GM19395 (cell line): ENCODE measurements around the gene CACNB2.
A peak's percentile ranks its signal among the peaks of the same experiment; 100 is the strongest.
"Not testable (repeated sequence)": the region's sequence is repeated elsewhere in the genome, so short reads cannot be mapped to it uniquely, and the experiment has no call there.

Experiments
- ATAC-seq: cut with Tn5 transposase; IDR thresholded peaks from one replicate; pipeline ENCODE4 v1.9.1; 2021; ENCODE audit warnings: mild to moderate bottlenecking, moderate library complexity; ENCODE audit not compliant: unreplicated experiment

CACNB2 gene

GRCh38 chr10:18554479-18554878 is 414.3 kb downstream of the CACNB2 start:
- ATAC-seq, result no peak

DNA sequence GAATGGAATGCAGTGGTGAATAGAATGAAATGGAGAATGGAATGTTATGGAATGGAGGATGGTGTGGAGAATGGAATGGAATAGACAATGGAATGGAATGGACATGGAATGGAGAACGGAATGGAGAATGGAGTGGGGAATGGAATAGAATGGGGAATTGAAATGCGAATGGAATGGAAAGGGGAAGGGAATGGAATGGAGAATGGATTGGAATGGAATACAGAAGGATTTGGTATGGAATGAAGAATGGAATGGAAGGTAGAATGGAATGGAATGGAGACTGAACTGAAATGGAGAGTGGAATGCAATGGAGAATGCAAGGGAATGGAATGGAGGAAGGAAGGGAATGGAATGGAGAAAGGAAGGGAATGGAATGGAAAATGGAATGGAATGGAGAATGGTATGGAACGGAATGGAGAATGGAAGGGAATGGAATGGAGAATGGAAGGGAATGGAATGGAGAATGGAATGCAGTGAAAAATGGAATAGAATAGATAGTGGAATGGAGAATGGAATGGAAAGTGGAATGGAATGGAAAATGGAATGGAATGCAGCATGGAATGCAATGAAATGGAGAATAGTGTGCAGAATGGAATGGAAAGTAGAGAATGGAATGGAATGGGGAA is 416.4 kb downstream of the CACNB2 start:
- no peak for ATAC-seq

DNA sequence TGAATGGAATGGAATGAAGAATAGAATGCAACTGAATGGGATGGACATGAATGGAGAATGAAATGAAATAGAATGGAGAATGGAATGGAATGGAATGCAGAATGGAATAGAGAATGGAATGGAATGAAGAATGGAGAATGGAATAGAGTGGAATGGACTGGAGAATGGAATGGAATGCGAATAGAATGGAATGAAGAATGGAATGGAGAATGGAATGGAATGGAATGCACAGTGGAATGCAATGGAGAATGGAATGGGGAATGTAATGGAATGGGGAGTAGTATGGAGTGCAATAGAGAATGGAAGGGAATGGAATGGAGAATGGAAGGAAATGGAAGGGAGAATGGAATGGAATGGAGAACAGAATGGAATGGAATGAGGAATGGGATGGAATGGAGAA is 417.7 kb downstream of the CACNB2 start:
- ATAC-seq, result no peak

GRCh38 chr10:18561861-18562551 is 421.8 kb downstream of the CACNB2 start:
- no peak for ATAC-seq

GRCh38 chr10:18563003-18563726 is 422.9 kb downstream of the CACNB2 start:
- no peak for ATAC-seq

- no peak for ATAC-seq
Observed at GRCh38 chr10:18565006-18565405, 424.8 kb downstream of the CACNB2 start.

DNA sequence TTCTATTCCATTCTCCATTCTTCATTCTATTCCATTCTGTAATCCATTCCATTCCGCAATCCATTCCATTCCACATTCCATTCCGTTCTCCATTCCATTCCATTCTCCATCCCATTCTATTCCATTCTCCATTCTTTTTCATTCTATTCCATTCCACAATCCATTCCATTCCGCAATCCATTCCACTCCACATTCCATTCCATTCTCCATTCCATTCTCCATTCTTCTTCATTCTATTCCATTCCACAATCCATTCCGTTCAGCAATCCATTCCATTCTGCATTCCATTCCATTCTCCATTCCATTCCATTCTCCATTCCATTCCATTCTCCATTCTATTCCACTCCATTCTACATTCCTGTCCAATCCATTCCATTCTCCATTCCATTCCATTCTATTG is 426.0 kb downstream of the CACNB2 start:
- no peak for ATAC-seq

GRCh38 chr10:18567343-18567856 is 427.2 kb downstream of the CACNB2 start:
- no peak for ATAC-seq

DNA sequence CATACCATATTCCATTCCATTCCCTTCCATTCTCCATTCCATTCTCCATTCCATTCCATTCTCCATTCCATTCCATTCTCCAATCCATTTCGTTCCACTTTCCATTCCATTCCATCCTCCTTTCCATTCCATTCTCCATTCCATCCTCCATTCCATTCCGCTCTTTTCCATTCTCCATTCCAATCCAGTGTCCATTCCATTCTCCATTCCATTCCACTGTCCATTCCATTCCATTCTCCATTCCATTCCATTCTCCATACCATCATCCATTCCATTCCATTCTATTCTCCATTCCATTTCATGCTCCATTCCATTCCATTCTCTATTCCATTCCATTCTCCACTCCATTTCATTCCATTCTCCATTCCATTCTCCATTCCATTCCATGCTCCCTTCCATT is 430.2 kb downstream of the CACNB2 start:
- ATAC-seq, result not testable (repeated sequence)

GRCh38 chr10:18571076-18571475 is 430.9 kb downstream of the CACNB2 start:
- ATAC-seq, result no peak

DNA sequence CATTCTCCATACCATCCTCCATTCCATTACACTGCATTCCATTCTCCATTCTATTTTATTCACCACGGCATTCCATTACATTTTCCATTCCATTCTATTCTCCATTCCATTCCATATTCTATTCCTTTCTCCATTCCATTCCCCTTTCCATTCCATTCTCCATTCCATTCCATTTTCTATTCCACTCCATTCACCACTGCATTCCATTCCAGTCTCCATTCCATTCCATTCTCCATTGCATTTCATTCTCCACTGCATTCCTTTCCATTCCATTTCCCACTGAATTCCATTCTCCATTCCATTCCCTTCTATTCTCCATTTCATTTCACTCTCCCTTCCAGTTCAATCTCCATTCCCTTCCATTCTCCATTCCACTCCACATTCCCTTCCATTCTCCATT is 431.6 kb downstream of the CACNB2 start:
- no peak for ATAC-seq

- ATAC-seq, result no peak
Observed at GRCh38 chr10:18572959-18573561, 432.8 kb downstream of the CACNB2 start.

DNA sequence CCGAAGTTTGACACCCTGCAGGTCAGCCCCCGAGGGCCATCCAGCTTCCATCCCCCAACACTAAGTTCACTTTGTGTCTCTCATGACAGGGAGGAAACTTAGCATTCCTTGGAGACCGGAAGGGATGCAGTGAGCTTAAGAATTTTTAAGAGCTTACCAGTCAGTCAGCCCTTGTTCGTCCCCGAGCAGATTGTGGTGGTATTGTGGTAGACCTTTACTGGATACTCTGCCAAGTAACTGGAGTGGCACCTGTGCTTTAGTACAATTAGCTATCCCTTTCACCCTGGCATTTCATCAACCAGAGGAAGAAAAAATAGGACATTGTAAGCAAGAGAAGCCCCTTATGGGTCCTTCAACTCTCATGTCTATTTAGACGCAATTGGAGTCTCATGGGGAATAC is 436.4 kb downstream of the CACNB2 start:
- ATAC-seq, result no peak

DNA sequence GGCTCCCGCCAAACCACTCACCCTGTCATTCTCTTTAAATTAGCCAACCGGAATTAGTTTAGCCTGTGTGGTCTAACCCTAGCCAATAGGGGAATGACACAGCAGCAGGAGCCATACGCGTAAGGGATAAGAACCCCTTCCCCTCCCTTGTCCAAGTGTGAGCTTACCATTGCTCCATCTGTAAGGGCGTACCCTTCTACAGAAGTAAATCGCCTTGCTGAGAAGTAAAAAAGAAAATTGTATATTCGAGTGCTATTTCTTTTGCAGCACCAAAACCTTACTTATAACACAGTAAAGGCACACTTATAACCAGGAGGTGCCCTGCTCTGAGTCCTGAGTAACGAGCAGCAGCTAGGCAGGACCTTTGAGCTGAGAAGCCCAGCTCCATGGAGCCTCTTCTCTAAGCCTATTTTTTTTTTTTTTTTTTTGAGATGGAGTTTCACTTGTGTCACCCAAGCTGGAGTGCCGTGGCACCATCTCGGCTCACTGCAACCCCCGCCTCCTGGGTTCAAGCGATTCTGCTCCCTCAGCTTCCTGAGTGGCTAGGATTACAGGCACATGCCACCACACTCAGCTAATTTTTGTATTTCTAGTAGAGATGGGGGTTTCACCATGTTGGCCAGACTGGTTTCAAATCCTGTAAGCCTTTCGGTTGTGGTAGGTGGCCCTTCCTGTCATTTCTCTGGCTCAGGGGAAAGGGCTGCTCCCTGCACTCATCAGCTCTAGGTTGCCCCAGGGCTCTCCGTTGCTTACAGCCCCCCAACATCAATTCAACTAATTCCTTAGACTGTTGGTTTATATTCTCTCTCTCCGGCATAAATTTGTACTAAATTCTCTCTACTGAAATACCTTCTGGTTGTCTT is 437.8 kb downstream of the CACNB2 start:
- ATAC-seq, result no peak

- peak; percentile 68 for ATAC-seq
Observed at GRCh38 chr10:18582803-18583202, 442.6 kb downstream of the CACNB2 start.

GRCh38 chr10:18583575-18584270 is 443.5 kb downstream of the CACNB2 start:
- no peak for ATAC-seq

DNA sequence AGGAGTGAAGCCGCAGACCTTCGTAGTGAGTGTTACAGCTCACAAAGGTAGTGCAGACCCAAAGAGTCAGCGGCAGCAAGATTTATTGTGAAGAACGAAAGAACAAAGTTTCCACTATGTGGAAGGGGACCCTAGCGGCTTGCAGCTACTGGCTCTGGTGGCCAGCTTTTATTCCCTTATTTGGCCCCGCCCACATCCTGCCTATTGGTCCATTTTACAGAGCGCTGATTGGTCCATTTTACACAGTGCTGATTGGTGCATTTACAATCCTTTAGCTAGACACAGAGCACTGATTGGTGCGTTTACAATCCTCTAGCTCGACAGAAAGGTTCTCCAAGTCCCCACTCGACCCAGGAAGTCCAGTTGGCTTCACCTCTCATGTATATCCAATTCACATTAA is 446.4 kb downstream of the CACNB2 start:
- ATAC-seq, result not testable (repeated sequence)

GRCh38 chr10:18591141-18591540 is 450.9 kb downstream of the CACNB2 start:
- ATAC-seq, result not testable (repeated sequence)
